ENCODE measurements around the gene NUP188.

- no peak for TF ChIP-seq EZH2 (IDR thresholded peaks at IDR 0.05; ENCODE audit: insufficient read depth, low read length)
- TF ChIP-seq CTCF (IDR thresholded peaks at IDR 0.05; ENCODE audit: insufficient read depth, low read depth, low read length): no peak
Observed at GRCh38 chr9:128909859-128910258, 37.6 kb upstream of the NUP188 start.
